GM12878 (cell line): Measurements from ENCODE around the gene C19orf44. TPM values are rescaled to one million over a fixed set of nuclear protein-coding genes. Genes with fewer than 3 reads are reported as not detected.

Experiments used
- CEBPB ChIP-seq, 2 experiments: fragments of 150-350 bp in 1 of 2; IDR thresholded peaks; 2 replicates each; pipeline ENCODE4 v1.6.1; 2012 to 2014; ENCODE audit warnings: low read depth in 2 of 2, low read length in 2 of 2, borderline replicate concordance in 1 of 2, inconsistent platforms in 1 of 2
- ESRRA ChIP-seq: IDR thresholded peaks from 2 replicates; pipeline ENCODE4 v1.6.1; 2012; ENCODE audit warnings: mild to moderate bottlenecking, low read length, improper control_type of control experiment
- ETV6 ChIP-seq, 2 experiments: fragments of 450-650 bp in 1 of 2; IDR thresholded peaks in 1 of 2; conservative IDR thresholded peaks in 1 of 2; 2 replicates each; pipeline ENCODE4 v1.6.1; 2014; ENCODE audit warnings: antibody characterized with exemption in 1 of 2, borderline replicate concordance in 1 of 2, low read depth in 1 of 2, mild to moderate bottlenecking in 1 of 2, moderate library complexity in 1 of 2
- FOS ChIP-seq: IDR thresholded peaks from 3 replicates; pipeline ENCODE4 v1.6.1; 2011; ENCODE audit warnings: borderline replicate concordance; ENCODE audit not compliant: insufficient read length; ENCODE audit errors: extremely low read depth
- IKZF2 ChIP-seq, 2 experiments: fragments of 450-650 bp; IDR thresholded peaks; 2 replicates each; pipeline ENCODE4 v1.6.1; 2017; ENCODE audit warnings: mild to moderate bottlenecking in 2 of 2, moderate library complexity in 2 of 2
- KLF5 ChIP-seq: fragments of 450-650 bp; IDR thresholded peaks from 2 replicates; pipeline ENCODE4 v1.6.1; 2014; ENCODE audit warnings: mild to moderate bottlenecking; ENCODE audit not compliant: partially characterized antibody
- NR2C2 ChIP-seq: IDR thresholded peaks from 2 replicates; pipeline ENCODE4 v1.6.1; 2011; ENCODE audit warnings: borderline replicate concordance, low read depth; ENCODE audit not compliant: control insufficient read depth, insufficient read length
- POLR2AphosphoS5 ChIP-seq: IDR thresholded peaks from 2 replicates; pipeline ENCODE4 v1.6.1; 2011; ENCODE audit warnings: mild to moderate bottlenecking, low read length, inconsistent platforms
- TCF3 ChIP-seq: IDR thresholded peaks from 2 replicates; pipeline ENCODE4 v1.6.1; 2012; ENCODE audit warnings: low read depth, mild to moderate bottlenecking, low read length, borderline replicate concordance; ENCODE audit not compliant: insufficient read depth
- polyA plus RNA-seq, 11 experiments: library from polyadenylated mRNA; depleted of rRNA in 4 of 11; unstranded in 6 of 11; stranded (reverse) in 5 of 11; fragments of >200 nt; fragmentation: Nextera tagmentation in 4 of 11; fragmentation: Illumina TruSeq in 1 of 11; extraction: Ambion mirVana in 4 of 11; extraction: Trizol in 1 of 11; gene quantifications; 1 replicate in 1 of 11; 2 replicates in 10 of 11; pipeline versions ENCODE4 v1.2.1 to v1.2.3, GENCODE V29; 2011 to 2016; ENCODE audit warnings: inconsistent platforms in 2 of 11, missing spikeins in 2 of 11, low read depth in 1 of 11
- total RNA-seq, 4 experiments: library from RNA; depleted of rRNA in 3 of 4; stranded (reverse); fragments of >200 nt in 3 of 4; fragmentation: Illumina TruSeq in 1 of 4; extraction: Trizol in 1 of 4; gene quantifications; 2 replicates each; pipeline versions ENCODE4 v1.2.1 to v1.2.3, GENCODE V29; 2013 to 2021
- TF ChIP-seq, protein P1 (sequence below): fragments of 450-650 bp; formaldehyde crosslinking; IDR thresholded peaks from 2 replicates; pipeline ENCODE4 v1.4.0; 2022; ENCODE audit warnings: mild to moderate bottlenecking, moderate library complexity
- TF ChIP-seq, protein P2 (sequence below): fragments of 150-350 bp; IDR thresholded peaks from 2 replicates; pipeline ENCODE4 v1.6.1; 2016; ENCODE audit warnings: low read depth, low read length
- TF ChIP-seq, protein P3 (sequence below): fragments of 450-650 bp; IDR thresholded peaks from 2 replicates; pipeline ENCODE4 v1.6.1; 2017; ENCODE audit warnings: mild to moderate bottlenecking
- TF ChIP-seq, protein P4 (sequence below): IDR thresholded peaks from 2 replicates; pipeline ENCODE4 v1.6.1; 2011; ENCODE audit warnings: borderline replicate concordance, low read depth, mild to moderate bottlenecking, moderate library complexity, low read length; ENCODE audit not compliant: insufficient read depth, poor library complexity, severe bottlenecking
- TF ChIP-seq, protein P5 (sequence below): IDR thresholded peaks from 2 replicates; pipeline ENCODE4 v1.6.1; 2012; ENCODE audit warnings: low read depth, low read length, improper control_type of control experiment

C19orf44 gene
- total and polyA plus RNA-seq, 10 of the 15 experiments (the other 5 are each of a cell fraction or from before 2014, with no cell fraction given) = 0.26 to 5.2 (median 3.6) TPM

DNA sequence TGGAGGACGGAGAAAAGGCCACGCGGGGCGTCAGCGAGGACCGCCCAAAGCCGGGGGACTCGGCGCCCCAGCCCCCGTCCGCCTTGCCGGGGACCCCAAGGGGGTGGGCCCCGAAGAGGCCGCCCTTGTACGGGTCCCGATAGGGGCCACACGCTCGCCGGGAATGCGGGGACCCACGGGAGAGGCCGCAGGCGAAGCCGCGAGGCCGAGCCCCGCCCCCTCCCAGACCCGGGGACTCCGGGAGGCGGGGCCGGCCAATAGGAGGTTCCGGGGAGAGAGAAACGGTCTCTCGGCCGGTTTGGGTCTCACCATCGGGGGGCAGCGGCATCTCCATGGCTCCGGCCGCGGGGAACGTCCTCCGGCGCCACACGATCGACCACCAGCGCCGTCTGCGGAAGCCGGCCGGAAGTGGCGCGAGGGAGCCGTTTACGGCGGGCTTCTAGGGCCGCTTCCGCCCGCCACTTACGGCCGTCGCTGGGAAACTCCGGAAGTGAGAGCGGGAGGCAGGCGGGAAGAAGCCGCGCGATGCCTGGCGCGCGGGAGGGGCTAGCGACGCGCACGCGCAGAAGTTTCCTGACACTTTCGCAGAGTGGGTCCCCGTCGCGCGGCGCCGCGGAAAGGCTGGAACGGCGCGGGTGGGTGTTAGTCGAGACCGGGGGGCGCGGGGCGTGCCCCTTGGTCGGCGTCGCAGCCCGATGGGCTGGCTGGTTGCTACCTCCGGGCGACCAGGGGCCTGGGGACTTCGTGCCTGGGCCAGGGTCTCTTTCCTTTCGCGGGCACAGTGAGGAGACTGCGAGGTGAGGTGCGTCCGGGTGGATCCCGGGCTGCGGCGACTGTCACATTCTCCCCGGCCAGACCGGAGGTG lies 46.1 kb downstream of the C19orf44 start, which contains the start of gene CHERP (continued):
- TF ChIP-seq, protein P1, sequence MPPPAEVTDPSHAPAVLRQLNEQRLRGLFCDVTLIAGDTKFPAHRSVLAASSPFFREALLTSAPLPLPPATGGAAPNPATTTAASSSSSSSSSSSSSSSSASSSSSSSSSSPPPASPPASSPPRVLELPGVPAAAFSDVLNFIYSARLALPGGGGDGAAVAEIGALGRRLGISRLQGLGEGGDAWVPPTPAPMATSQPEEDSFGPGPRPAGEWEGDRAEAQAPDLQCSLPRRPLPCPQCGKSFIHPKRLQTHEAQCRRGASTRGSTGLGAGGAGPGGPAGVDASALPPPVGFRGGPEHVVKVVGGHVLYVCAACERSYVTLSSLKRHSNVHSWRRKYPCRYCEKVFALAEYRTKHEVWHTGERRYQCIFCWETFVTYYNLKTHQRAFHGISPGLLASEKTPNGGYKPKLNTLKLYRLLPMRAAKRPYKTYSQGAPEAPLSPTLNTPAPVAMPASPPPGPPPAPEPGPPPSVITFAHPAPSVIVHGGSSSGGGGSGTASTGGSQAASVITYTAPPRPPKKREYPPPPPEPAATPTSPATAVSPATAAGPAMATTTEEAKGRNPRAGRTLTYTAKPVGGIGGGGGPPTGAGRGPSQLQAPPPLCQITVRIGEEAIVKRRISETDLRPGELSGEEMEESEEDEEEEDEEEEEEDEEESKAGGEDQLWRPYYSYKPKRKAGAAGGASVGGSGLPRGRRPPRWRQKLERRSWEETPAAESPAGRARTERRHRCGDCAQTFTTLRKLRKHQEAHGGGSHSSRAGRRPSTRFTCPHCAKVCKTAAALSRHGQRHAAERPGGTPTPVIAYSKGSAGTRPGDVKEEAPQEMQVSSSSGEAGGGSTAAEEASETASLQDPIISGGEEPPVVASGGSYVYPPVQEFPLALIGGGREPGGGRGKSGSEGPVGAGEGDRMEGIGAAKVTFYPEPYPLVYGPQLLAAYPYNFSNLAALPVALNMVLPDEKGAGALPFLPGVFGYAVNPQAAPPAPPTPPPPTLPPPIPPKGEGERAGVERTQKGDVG (CRISPR knock-in tag) = 0 out of 2 replicates have a peak, but pooled peaks have one; percentile 21
- no peak for TF ChIP-seq NR2C2
- TF ChIP-seq KLF5 = no peak
- TF ChIP-seq, protein P2, sequence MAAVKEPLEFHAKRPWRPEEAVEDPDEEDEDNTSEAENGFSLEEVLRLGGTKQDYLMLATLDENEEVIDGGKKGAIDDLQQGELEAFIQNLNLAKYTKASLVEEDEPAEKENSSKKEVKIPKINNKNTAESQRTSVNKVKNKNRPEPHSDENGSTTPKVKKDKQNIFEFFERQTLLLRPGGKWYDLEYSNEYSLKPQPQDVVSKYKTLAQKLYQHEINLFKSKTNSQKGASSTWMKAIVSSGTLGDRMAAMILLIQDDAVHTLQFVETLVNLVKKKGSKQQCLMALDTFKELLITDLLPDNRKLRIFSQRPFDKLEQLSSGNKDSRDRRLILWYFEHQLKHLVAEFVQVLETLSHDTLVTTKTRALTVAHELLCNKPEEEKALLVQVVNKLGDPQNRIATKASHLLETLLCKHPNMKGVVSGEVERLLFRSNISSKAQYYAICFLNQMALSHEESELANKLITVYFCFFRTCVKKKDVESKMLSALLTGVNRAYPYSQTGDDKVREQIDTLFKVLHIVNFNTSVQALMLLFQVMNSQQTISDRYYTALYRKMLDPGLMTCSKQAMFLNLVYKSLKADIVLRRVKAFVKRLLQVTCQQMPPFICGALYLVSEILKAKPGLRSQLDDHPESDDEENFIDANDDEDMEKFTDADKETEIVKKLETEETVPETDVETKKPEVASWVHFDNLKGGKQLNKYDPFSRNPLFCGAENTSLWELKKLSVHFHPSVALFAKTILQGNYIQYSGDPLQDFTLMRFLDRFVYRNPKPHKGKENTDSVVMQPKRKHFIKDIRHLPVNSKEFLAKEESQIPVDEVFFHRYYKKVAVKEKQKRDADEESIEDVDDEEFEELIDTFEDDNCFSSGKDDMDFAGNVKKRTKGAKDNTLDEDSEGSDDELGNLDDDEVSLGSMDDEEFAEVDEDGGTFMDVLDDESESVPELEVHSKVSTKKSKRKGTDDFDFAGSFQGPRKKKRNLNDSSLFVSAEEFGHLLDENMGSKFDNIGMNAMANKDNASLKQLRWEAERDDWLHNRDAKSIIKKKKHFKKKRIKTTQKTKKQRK = no peak
- TF ChIP-seq ETV6 (conservative IDR thresholded peaks at IDR 0.05 in 1 of 2, IDR thresholded peaks at IDR 0.05 in 1 of 2; ENCODE audit: borderline replicate concordance in 1 of 2, low read depth in 1 of 2) = no peak
- no peak for TF ChIP-seq ESRRA
- TF ChIP-seq, protein P3, sequence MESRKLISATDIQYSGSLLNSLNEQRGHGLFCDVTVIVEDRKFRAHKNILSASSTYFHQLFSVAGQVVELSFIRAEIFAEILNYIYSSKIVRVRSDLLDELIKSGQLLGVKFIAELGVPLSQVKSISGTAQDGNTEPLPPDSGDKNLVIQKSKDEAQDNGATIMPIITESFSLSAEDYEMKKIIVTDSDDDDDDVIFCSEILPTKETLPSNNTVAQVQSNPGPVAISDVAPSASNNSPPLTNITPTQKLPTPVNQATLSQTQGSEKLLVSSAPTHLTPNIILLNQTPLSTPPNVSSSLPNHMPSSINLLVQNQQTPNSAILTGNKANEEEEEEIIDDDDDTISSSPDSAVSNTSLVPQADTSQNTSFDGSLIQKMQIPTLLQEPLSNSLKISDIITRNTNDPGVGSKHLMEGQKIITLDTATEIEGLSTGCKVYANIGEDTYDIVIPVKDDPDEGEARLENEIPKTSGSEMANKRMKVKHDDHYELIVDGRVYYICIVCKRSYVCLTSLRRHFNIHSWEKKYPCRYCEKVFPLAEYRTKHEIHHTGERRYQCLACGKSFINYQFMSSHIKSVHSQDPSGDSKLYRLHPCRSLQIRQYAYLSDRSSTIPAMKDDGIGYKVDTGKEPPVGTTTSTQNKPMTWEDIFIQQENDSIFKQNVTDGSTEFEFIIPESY = no peak
- no peak for TF ChIP-seq CEBPB (IDR thresholded peaks at IDR 0.05; ENCODE audit: borderline replicate concordance in 1 of 2, low read depth in 2 of 2, low read length in 2 of 2)
- no peak for TF ChIP-seq FOS
- TF ChIP-seq, protein P4, sequence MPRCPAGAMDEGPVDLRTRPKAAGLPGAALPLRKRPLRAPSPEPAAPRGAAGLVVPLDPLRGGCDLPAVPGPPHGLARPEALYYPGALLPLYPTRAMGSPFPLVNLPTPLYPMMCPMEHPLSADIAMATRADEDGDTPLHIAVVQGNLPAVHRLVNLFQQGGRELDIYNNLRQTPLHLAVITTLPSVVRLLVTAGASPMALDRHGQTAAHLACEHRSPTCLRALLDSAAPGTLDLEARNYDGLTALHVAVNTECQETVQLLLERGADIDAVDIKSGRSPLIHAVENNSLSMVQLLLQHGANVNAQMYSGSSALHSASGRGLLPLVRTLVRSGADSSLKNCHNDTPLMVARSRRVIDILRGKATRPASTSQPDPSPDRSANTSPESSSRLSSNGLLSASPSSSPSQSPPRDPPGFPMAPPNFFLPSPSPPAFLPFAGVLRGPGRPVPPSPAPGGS = no peak
- TF ChIP-seq POLR2AphosphoS5 = peak; percentile 94
- TF ChIP-seq, protein P5, sequence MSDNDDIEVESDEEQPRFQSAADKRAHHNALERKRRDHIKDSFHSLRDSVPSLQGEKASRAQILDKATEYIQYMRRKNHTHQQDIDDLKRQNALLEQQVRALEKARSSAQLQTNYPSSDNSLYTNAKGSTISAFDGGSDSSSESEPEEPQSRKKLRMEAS = peak; percentile 42; the same call in 1 of the 2 replicates
- 0 out of 4 replicates have a peak, but pooled peaks of 1 of the 2 experiments have one; percentile 48 for TF ChIP-seq IKZF2 (IDR thresholded peaks at IDR 0.05)
- no peak for TF ChIP-seq TCF3
